ENCODE results near the gene LMO1. TPM values are rescaled to one million over a fixed set of nuclear protein-coding genes. Genes with fewer than 3 reads are reported as not detected.

Gene LMO1
- total RNA-seq, 1 experiment from 2014 or later, result 0.27 TPM

- ChIA-PET POLR2A (no interaction called here), RAD21 (ENCODE audit: low non-redundant PET in 1 of 2, low total read pairs in 2 of 2, uncharacterized antibody in 2 of 2, unreplicated experiment in 2 of 2) (no interaction called here), CTCF (no interaction called here)
- no peaks in the 10 kb centered on the region for H3K9me2 ChIP-seq (ENCODE audit: insufficient read depth)
- H3K4me1 ChIP-seq (ENCODE audit: control insufficient read depth in 1 of 2, insufficient read depth in 2 of 2, low read length in 2 of 2), result peaks cover 0 to 1% of the 10 kb centered on the region in 2 experiments; a peak in 1 of 4 replicates
- BruUV-seq (replicated peaks), result no TSS peak
- H3K79me2 ChIP-seq (ENCODE audit: insufficient read depth, low read length), result no peaks in the 10 kb centered on the region
- no peaks in the 10 kb centered on the region for H3K9me3 ChIP-seq (ENCODE audit: control insufficient read depth in 1 of 2, insufficient read depth in 1 of 2, low read depth in 1 of 2, low read length in 2 of 2)
- H3K27me3 ChIP-seq (ENCODE audit: insufficient read depth, low read length), result no peaks in the 10 kb centered on the region
- no peak overlapping the region for H3K9ac ChIP-seq (ENCODE audit: low read length)
- intact Hi-C loops (cut with micrococcal nuclease), result no loop called here
- H3K27ac ChIP-seq (ENCODE audit: low read depth, low read length), result no peak overlapping the region
- DNase-seq (ENCODE audit: low read depth, low spot score), result no peak
- no peak for TF ChIP-seq CBX3 (IDR thresholded peaks at IDR 0.05; ENCODE audit: low read depth)
- no peak for TF ChIP-seq ZNF274 (IDR thresholded peaks at IDR 0.05; ENCODE audit: low read depth, low read length)
- no peak for TF ChIP-seq EZH2 (IDR thresholded peaks at IDR 0.05)
- no peak for TF ChIP-seq CEBPB (IDR thresholded peaks at IDR 0.05; ENCODE audit: low read depth)
- TF ChIP-seq TCF7L2 (IDR thresholded peaks at IDR 0.05; ENCODE audit: borderline replicate concordance, extremely low read depth, insufficient read depth, insufficient read length), result no peak
- no peak for TF ChIP-seq POLR2AphosphoS5 (IDR thresholded peaks at IDR 0.05; ENCODE audit: low read depth, low read length)
- TF ChIP-seq ZBTB33 (IDR thresholded peaks at IDR 0.05; ENCODE audit: extremely low read depth, insufficient replicate concordance, low read length), result no peak
- TF ChIP-seq ZFX (IDR thresholded peaks at IDR 0.05), result no peak
- TF ChIP-seq ELF1 (IDR thresholded peaks at IDR 0.05; ENCODE audit: borderline replicate concordance, low read depth), result no peak
- TF ChIP-seq REST (IDR thresholded peaks at IDR 0.05; ENCODE audit: low read depth), result no peak
- TF ChIP-seq EZH2phosphoT487 (IDR thresholded peaks at IDR 0.05; ENCODE audit: borderline replicate concordance), result no peak
- no peak for TF ChIP-seq ATF3 (IDR thresholded peaks at IDR 0.05)
- TF ChIP-seq JUND (IDR thresholded peaks at IDR 0.05), result no peak
- no peak overlapping the region for H3K4me3 ChIP-seq (replicated peaks in 1 of 2; ENCODE audit: low read depth in 1 of 2, low read length in 2 of 2)
- no peaks in the 10 kb centered on the region for H4K20me1 ChIP-seq (ENCODE audit: insufficient read depth)
- H3K36me3 ChIP-seq (ENCODE audit: control insufficient read depth in 1 of 2, insufficient read depth in 2 of 2, low read length in 2 of 2), result no peaks in the 10 kb centered on the region
- no peak for ATAC-seq
- H3K4me2 ChIP-seq (ENCODE audit: low read length), result no peak overlapping the region
- H2AFZ ChIP-seq (ENCODE audit: low read depth, low read length, poor library complexity, severe bottlenecking), result no peak overlapping the region
These were observed 24.0 kb upstream of the LMO1 start for GRCh38 chr11:8287703-8288102.

All from HCT116 (cell line).